B cell (primary cell): ENCODE measurements around the gene WDR1. TPM values are rescaled to one million over a fixed set of nuclear protein-coding genes. Genes with fewer than 3 reads are reported as not detected.
A peak's percentile ranks its signal among the peaks of the same experiment; 100 is the strongest.

Experiments used
- ATAC-seq: fragments of 200-7000 bp; cut with Tn5 transposase; one replicate; pipeline ENCODE4 v1.10.0; 2021; ENCODE audit warnings: low read depth, mild to moderate bottlenecking, moderate number of reproducible peaks, moderate library complexity
- CTCF ChIA-PET: fragments of 350-600 bp; sonication (Branson Sonifier 250); formaldehyde crosslinking; loops from one replicate; lab custom pipeline; 2021; ENCODE audit warnings: antibody characterized with exemption, inconsistent platforms; lab: Charles Lee
- POLR2A ChIA-PET: fragments of 350-600 bp; sonication (Branson Sonifier 250); formaldehyde crosslinking; loops from one replicate; lab custom pipeline; 2021; ENCODE audit warnings: antibody characterized with exemption; lab: Charles Lee
- DNase-seq: peaks from one replicate; pipeline ENCODE4 v3.0.0; 2013
- H2AFZ ChIP-seq: 2 replicates; pipeline ENCODE4 v1.6.1; 2012; ENCODE audit warnings: mild to moderate bottlenecking, low read depth, low read length; ENCODE audit not compliant: insufficient read depth, poor library complexity, severe bottlenecking
- H3K27ac ChIP-seq, 2 donors: 1 replicate in 1 of 2; 2 replicates in 1 of 2; pipeline ENCODE4 v1.5.1; 2012 to 2013; ENCODE audit warnings: low read length in 2 of 2, mild to moderate bottlenecking in 2 of 2, moderate library complexity in 1 of 2
- H3K27me3 ChIP-seq, 4 experiments: fragments of 200-600 bp in 1 of 4; sonication (generic) in 1 of 4; replicated peaks in 1 of 4; 1 replicate in 2 of 4; 2 replicates in 2 of 4; pipeline versions ENCODE4 v1.6.1 to v1.7.0; 2013 to 2016; ENCODE audit warnings: low read length in 3 of 4, mild to moderate bottlenecking in 2 of 4, mixed read lengths in 1 of 4, moderate library complexity in 1 of 4; ENCODE audit not compliant: insufficient read depth in 4 of 4, control insufficient read depth in 3 of 4; ENCODE audit errors: control extremely low read depth in 1 of 4
- H3K36me3 ChIP-seq, 2 experiments: replicated peaks in 1 of 2; 1 replicate in 1 of 2; 2 replicates in 1 of 2; pipeline versions ENCODE4 v1.6.1 to v1.7.1; 2013; ENCODE audit warnings: low read length in 1 of 2; ENCODE audit not compliant: insufficient read depth in 2 of 2, control insufficient read depth in 1 of 2; ENCODE audit errors: control extremely low read depth in 1 of 2, extremely low read depth in 1 of 2
- H3K4me1 ChIP-seq, 2 donors: fragments of 200-600 bp in 1 of 2; sonication (generic) in 1 of 2; 1 replicate in 1 of 2; 2 replicates in 1 of 2; pipeline versions ENCODE4 v1.5.1 to v1.6.1; 2013 to 2017; ENCODE audit warnings: low read length in 2 of 2; ENCODE audit not compliant: control insufficient read depth in 2 of 2, insufficient read depth in 2 of 2
- H3K4me2 ChIP-seq: replicated peaks from 2 replicates; pipeline ENCODE3; 2012; ENCODE audit warnings: mild to moderate bottlenecking, low read depth, low read length; ENCODE audit not compliant: poor library complexity, severe bottlenecking
- H3K4me3 ChIP-seq, 5 experiments: fragments of 200-600 bp in 1 of 5; sonication (generic) in 1 of 5; 1 replicate in 3 of 5; 2 replicates in 2 of 5; pipeline versions ENCODE4 v1.5.1 to v1.7.0; 2011 to 2016; ENCODE audit warnings: low read length in 4 of 5, mild to moderate bottlenecking in 4 of 5, low read depth in 2 of 5, control low read depth in 1 of 5, moderate library complexity in 1 of 5; ENCODE audit not compliant: insufficient read depth in 1 of 5; ENCODE audit errors: control extremely low read depth in 1 of 5, extremely low read depth in 1 of 5
- H3K79me2 ChIP-seq: fragments of 200-600 bp; sonication (generic); one replicate; pipeline ENCODE4 v1.6.0; 2016; ENCODE audit warnings: low read length; ENCODE audit not compliant: control insufficient read depth, insufficient read depth
- H3K9ac ChIP-seq: fragments of 200-600 bp; sonication (generic); 2 replicates; pipeline ENCODE4 v1.6.1; 2017; ENCODE audit warnings: mild to moderate bottlenecking, low read length, moderate library complexity
- H3K9me3 ChIP-seq, 3 donors: one replicate each; pipeline versions ENCODE4 v1.6.1 to v1.7.1; 2013; ENCODE audit warnings: low read length in 2 of 3; ENCODE audit not compliant: control insufficient read depth in 2 of 3, insufficient read depth in 1 of 3; ENCODE audit errors: control extremely low read depth in 1 of 3
- H4K20me1 ChIP-seq: 2 replicates; pipeline ENCODE4 v1.6.0; 2012; ENCODE audit warnings: mild to moderate bottlenecking, low read length; ENCODE audit not compliant: insufficient read depth, control insufficient read depth, poor library complexity, severe bottlenecking
- H3K27ac Mint-ChIP-seq: one replicate; pipeline ENCODE4 v1.8.0; 2021; ENCODE audit warnings: mixed read lengths
- H3K27me3 Mint-ChIP-seq: one replicate; pipeline ENCODE4 v1.8.0; 2021; ENCODE audit warnings: mixed read lengths
- H3K4me1 Mint-ChIP-seq: one replicate; pipeline ENCODE4 v1.8.0; 2021; ENCODE audit warnings: mixed read lengths
- H3K4me3 Mint-ChIP-seq: one replicate; pipeline ENCODE4 v1.8.0; 2021; ENCODE audit warnings: mixed read lengths
- H3K9me3 Mint-ChIP-seq: one replicate; pipeline ENCODE4 v1.8.0; 2022; ENCODE audit warnings: mixed read lengths; ENCODE audit not compliant: insufficient read depth
- EZH2 ChIP-seq: IDR thresholded peaks from 2 replicates; pipeline ENCODE4 v1.6.1; 2012; ENCODE audit warnings: borderline replicate concordance, low read depth, mild to moderate bottlenecking, moderate library complexity, low read length; ENCODE audit not compliant: insufficient read depth, poor library complexity, severe bottlenecking
- WGBS: methylation state at CpG from one replicate; pipeline ENCODE4 v1.1.5; 2013; ENCODE audit warnings: missing lambda C conversion rate; ENCODE audit not compliant: insufficient coverage; 5-methylcytosine and 5-hydroxymethylcytosine counted together
- intact Hi-C: fragments of 100-400 bp; cut with micrococcal nuclease; formaldehyde crosslinking; loops from one replicate; pipeline ENCODE4 v1.10.0; 2022
- polyA plus RNA-seq: library from polyadenylated mRNA; depleted of rRNA; stranded (reverse); fragments of >200 nt; gene quantifications from 2 replicates; pipeline ENCODE4 v1.2.3, GENCODE V29; 2012
- total RNA-seq, 2 donors: library from RNA; stranded (reverse); fragments of 120-200 nt in 1 of 2; gene quantifications; 1 replicate in 1 of 2; 2 replicates in 1 of 2; pipeline versions ENCODE4 v1.2.3 to v1.2.4, GENCODE V29; 2013 to 2022
- TF ChIP-seq, protein P1 (sequence below): fragments of 200-600 bp; IDR thresholded peaks from one replicate; pipeline ENCODE4 v1.8.0; 2022; ENCODE audit warnings: antibody characterized with exemption, mild to moderate bottlenecking

Gene WDR1
- total and polyA plus RNA-seq, 2 donors (not counting 1 experiment from before 2014, with no cell fraction given) = 134 to 217 TPM

DNA sequence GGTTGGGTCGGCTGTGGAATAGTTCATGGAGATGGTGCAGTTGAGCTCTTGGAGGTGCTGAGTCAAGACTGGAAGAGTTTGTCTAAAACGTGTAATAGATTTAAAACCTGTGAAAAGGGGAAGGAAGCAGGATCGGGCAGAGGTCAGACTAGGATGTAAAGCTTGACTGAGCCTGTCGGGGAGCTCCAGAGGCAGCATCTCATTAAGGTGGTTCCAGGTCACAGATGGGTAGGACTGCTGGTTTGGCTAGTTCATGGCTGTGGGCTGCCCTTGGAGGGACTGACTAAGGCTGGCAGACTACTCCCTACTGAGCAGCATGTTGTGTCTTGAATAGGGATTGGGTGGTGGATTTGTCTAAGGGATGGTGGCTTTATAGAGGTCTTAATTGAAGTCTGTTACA, 28.4 kb upstream of the WDR1 start:
- H3K4me3 Mint-ChIP-seq = peak overlapping the region; percentile 2
- peaks cover 6 to 13% of the 10 kb centered on the region in 2 donors for H3K4me1 ChIP-seq
- no peak overlapping the region for H2AFZ ChIP-seq
- H3K4me1 Mint-ChIP-seq = peaks cover 15% of the 10 kb centered on the region
- POLR2A ChIA-PET = no interaction called here
- H3K79me2 ChIP-seq = no peaks in the 10 kb centered on the region
- no peak overlapping the region for H3K27ac Mint-ChIP-seq
- no peaks in the 10 kb centered on the region for H4K20me1 ChIP-seq
- H3K36me3 ChIP-seq = no peaks in the 10 kb centered on the region
- no peak overlapping the region for H3K27ac ChIP-seq
- DNase-seq (peak; percentile 42), ATAC-seq (peak; percentile 56)
- intact Hi-C loops = no loop called here
- no peak overlapping the region for H3K4me3 ChIP-seq
- peaks cover 0 to 14% (median 4%) of the 10 kb centered on the region in 4 experiments for H3K27me3 ChIP-seq
- WGBS = 26% methylated on average over 4 of the region's 4 CpGs
- CTCF ChIA-PET = no interaction called here
- H3K4me2 ChIP-seq = peak overlapping the region; percentile 17
- peaks cover 45% of the 10 kb centered on the region for H3K27me3 Mint-ChIP-seq
- no peaks in the 10 kb centered on the region for H3K9me3 ChIP-seq
- H3K9ac ChIP-seq = no peak overlapping the region
- no peaks in the 10 kb centered on the region for H3K9me3 Mint-ChIP-seq
- TF ChIP-seq, protein P1, sequence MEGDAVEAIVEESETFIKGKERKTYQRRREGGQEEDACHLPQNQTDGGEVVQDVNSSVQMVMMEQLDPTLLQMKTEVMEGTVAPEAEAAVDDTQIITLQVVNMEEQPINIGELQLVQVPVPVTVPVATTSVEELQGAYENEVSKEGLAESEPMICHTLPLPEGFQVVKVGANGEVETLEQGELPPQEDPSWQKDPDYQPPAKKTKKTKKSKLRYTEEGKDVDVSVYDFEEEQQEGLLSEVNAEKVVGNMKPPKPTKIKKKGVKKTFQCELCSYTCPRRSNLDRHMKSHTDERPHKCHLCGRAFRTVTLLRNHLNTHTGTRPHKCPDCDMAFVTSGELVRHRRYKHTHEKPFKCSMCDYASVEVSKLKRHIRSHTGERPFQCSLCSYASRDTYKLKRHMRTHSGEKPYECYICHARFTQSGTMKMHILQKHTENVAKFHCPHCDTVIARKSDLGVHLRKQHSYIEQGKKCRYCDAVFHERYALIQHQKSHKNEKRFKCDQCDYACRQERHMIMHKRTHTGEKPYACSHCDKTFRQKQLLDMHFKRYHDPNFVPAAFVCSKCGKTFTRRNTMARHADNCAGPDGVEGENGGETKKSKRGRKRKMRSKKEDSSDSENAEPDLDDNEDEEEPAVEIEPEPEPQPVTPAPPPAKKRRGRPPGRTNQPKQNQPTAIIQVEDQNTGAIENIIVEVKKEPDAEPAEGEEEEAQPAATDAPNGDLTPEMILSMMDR = no peak
- no peak for TF ChIP-seq EZH2

DNA sequence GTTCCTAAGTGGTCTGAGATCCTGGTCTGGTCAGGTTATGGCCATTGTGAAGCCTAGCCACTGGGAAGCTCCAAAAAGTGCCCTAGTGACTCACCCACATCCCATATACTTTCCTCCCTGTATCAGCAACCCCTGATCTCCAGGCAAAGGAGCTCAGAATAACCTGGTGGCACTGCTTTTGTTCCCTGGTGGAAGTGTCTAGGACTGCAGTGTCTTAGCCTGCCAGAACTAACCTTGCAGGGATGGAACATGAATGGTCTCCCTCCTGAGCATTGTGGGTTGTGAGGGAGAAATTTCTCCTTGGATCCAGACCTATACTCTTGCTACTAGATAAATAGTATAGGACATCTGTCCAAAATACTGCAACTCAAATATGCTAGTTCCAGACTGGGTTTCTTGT, 27.9 kb upstream of the WDR1 start:
- intact Hi-C loops = no loop called here
- peak overlapping the region; percentile 2 for H3K4me3 Mint-ChIP-seq
- H3K4me1 Mint-ChIP-seq = peaks cover 15% of the 10 kb centered on the region
- Histone ChIP-seq H3K4me3 (no peak overlapping the region), H3K27ac (no peak overlapping the region), H4K20me1 (no peaks in the 10 kb centered on the region), H3K27me3 (peaks cover 0 to 13% (median 4%) of the 10 kb centered on the region in 4 experiments), H3K9me3 (no peaks in the 10 kb centered on the region), H3K36me3 (no peaks in the 10 kb centered on the region), H3K79me2 (no peaks in the 10 kb centered on the region), H3K9ac (no peak overlapping the region), H3K4me1 (peaks cover 6 to 13% of the 10 kb centered on the region in 2 donors), H2AFZ (no peak overlapping the region), H3K4me2 (peak overlapping the region; percentile 17)
- POLR2A ChIA-PET = no interaction called here
- ATAC-seq (no peak), DNase-seq (no peak)
- TF ChIP-seq EZH2 = no peak
- TF ChIP-seq, protein P1 = no peak
- H3K9me3 Mint-ChIP-seq = no peaks in the 10 kb centered on the region
- H3K27me3 Mint-ChIP-seq = peaks cover 44% of the 10 kb centered on the region
- CTCF ChIA-PET = no interaction called here
- no peak overlapping the region for H3K27ac Mint-ChIP-seq
